ENCODE data around the gene RAC3.

DNA sequence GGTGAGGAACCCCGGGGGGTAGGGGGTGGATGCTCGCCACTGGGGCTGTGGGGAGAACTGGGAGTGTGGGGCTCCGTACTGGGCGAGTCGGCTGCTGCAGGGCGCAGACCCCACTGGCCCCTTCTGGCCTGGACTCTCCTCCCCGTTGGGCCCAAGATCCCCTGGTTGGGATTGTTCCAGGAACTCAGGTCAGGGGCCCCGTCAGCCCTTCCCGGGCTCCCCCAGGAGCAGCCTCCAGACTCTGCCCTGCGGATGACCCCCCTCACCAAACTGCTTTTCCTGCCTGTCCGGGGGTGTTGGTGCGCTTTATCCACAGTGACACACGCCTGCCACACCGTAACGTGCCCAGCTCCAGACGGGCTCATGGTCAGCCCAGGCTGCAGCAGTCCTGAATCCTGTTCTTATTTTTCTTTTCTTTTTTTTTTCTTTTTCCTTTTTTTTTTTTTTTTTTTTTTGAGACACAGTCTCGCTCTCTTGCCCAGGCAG, 29.9 kb upstream of the RAC3 start:
- TF ChIP-seq, protein P1, sequence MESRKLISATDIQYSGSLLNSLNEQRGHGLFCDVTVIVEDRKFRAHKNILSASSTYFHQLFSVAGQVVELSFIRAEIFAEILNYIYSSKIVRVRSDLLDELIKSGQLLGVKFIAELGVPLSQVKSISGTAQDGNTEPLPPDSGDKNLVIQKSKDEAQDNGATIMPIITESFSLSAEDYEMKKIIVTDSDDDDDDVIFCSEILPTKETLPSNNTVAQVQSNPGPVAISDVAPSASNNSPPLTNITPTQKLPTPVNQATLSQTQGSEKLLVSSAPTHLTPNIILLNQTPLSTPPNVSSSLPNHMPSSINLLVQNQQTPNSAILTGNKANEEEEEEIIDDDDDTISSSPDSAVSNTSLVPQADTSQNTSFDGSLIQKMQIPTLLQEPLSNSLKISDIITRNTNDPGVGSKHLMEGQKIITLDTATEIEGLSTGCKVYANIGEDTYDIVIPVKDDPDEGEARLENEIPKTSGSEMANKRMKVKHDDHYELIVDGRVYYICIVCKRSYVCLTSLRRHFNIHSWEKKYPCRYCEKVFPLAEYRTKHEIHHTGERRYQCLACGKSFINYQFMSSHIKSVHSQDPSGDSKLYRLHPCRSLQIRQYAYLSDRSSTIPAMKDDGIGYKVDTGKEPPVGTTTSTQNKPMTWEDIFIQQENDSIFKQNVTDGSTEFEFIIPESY (IDR thresholded peaks at IDR 0.05) = no peak
- TF ChIP-seq, protein P2, sequence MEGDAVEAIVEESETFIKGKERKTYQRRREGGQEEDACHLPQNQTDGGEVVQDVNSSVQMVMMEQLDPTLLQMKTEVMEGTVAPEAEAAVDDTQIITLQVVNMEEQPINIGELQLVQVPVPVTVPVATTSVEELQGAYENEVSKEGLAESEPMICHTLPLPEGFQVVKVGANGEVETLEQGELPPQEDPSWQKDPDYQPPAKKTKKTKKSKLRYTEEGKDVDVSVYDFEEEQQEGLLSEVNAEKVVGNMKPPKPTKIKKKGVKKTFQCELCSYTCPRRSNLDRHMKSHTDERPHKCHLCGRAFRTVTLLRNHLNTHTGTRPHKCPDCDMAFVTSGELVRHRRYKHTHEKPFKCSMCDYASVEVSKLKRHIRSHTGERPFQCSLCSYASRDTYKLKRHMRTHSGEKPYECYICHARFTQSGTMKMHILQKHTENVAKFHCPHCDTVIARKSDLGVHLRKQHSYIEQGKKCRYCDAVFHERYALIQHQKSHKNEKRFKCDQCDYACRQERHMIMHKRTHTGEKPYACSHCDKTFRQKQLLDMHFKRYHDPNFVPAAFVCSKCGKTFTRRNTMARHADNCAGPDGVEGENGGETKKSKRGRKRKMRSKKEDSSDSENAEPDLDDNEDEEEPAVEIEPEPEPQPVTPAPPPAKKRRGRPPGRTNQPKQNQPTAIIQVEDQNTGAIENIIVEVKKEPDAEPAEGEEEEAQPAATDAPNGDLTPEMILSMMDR (IDR thresholded peaks at IDR 0.05; ENCODE audit: low read depth, low read length, missing input control) = no peak
- TF ChIP-seq YY1 (IDR thresholded peaks at IDR 0.05) (no peak), TAF1 (conservative IDR thresholded peaks at IDR 0.05) (no peak), SP1 (IDR thresholded peaks at IDR 0.05) (no peak), EGR1 (IDR thresholded peaks at IDR 0.05; ENCODE audit: low read depth in 2 of 2) (no peak), HNF4G (IDR thresholded peaks at IDR 0.05) (no peak), GABPA (IDR thresholded peaks at IDR 0.05 in 1 of 2, conservative IDR thresholded peaks at IDR 0.05 in 1 of 2) (no peak), RAD21 (IDR thresholded peaks at IDR 0.05) (no peak), HNF4A (conservative IDR thresholded peaks at IDR 0.05) (no peak), FOXA1 (IDR thresholded peaks at IDR 0.05) (no peak)
- TF ChIP-seq, protein P3, sequence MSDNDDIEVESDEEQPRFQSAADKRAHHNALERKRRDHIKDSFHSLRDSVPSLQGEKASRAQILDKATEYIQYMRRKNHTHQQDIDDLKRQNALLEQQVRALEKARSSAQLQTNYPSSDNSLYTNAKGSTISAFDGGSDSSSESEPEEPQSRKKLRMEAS (IDR thresholded peaks at IDR 0.05) = no peak
- TF ChIP-seq, protein P4, sequence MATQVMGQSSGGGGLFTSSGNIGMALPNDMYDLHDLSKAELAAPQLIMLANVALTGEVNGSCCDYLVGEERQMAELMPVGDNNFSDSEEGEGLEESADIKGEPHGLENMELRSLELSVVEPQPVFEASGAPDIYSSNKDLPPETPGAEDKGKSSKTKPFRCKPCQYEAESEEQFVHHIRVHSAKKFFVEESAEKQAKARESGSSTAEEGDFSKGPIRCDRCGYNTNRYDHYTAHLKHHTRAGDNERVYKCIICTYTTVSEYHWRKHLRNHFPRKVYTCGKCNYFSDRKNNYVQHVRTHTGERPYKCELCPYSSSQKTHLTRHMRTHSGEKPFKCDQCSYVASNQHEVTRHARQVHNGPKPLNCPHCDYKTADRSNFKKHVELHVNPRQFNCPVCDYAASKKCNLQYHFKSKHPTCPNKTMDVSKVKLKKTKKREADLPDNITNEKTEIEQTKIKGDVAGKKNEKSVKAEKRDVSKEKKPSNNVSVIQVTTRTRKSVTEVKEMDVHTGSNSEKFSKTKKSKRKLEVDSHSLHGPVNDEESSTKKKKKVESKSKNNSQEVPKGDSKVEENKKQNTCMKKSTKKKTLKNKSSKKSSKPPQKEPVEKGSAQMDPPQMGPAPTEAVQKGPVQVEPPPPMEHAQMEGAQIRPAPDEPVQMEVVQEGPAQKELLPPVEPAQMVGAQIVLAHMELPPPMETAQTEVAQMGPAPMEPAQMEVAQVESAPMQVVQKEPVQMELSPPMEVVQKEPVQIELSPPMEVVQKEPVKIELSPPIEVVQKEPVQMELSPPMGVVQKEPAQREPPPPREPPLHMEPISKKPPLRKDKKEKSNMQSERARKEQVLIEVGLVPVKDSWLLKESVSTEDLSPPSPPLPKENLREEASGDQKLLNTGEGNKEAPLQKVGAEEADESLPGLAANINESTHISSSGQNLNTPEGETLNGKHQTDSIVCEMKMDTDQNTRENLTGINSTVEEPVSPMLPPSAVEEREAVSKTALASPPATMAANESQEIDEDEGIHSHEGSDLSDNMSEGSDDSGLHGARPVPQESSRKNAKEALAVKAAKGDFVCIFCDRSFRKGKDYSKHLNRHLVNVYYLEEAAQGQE (IDR thresholded peaks at IDR 0.05) = no peak
- TF ChIP-seq, protein P5, sequence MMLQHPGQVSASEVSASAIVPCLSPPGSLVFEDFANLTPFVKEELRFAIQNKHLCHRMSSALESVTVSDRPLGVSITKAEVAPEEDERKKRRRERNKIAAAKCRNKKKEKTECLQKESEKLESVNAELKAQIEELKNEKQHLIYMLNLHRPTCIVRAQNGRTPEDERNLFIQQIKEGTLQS (IDR thresholded peaks at IDR 0.05) = no peak

All from liver (tissue), 3 donors.